ENCODE measurements around the gene THSD4. TPM values are rescaled to one million over a fixed set of nuclear protein-coding genes. Genes with fewer than 3 reads are reported as not detected.
A peak's percentile ranks its signal among the peaks of the same experiment; 100 is the strongest.

Gene THSD4
- total and polyA plus RNA-seq, 2 of the 8 experiments (the other 6 are each of a cell fraction or from before 2014, with no cell fraction given), result 2.5 to 6.2 TPM

DNA sequence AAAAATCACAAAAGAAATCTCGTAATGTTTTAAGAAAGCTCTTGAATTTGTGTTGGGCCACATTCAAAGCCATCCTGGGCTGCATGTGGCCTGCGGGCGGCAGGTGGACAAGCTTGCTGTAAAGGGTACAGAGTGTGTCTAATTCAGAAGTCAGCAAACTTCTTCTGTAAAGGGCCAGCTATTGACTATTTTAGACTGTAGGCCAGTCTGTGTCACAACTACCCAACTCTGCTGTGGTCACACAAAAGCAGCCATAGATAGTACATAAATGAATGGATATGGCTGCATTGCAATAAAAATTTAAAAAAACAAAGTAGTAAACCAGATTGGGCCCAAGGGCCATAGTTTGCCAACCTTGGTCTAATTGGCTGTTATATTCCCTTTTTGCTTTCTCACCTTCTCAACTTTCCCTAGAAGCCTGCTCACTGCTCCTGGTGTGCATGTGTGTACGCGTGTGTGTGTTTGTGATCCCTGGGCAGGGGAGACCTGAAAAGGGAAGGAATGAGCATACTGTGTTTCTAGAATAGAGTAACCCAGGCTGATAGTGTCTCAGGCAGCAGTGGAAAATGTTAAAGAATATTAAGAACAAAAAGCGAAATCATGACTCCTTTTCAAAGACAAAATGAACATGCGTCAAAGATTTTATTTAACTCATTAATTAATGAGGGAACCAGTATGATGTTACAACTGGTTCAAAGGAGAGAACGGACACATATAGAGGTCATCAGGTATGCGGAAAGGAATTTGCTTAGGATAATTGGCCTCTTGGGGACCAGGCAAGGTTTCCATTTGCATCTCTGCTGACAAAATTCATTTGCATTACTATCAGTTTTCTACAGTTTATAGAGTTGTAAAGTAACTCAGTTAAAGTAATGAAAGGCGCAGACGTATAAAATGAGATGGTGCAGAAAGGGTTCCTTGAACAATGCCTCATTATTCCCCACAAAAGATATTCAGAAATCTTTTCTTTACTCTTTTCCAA, 248.0 kb downstream of the THSD4 start:
- Histone ChIP-seq H3K4me2 (ENCODE audit: insufficient read depth in 1 of 2, low read depth in 2 of 2, low read length in 2 of 2) (peak overlapping the region; percentile 39 to 43), H3K79me2 (ENCODE audit: control insufficient read depth in 1 of 2, insufficient read depth in 2 of 2, low read length in 2 of 2) (no peaks in the 10 kb centered on the region), H4K20me1 (replicated peaks in 1 of 2; ENCODE audit: control insufficient read depth in 1 of 2, insufficient read depth in 2 of 2, low read length in 2 of 2) (no peaks in the 10 kb centered on the region), H2BK12ac (ENCODE audit: low read depth, low read length) (peak overlapping the region; percentile 92; the same call in 1 of the 2 replicates), H3K4ac (replicated peaks; ENCODE audit: insufficient read length, low read depth, low read length) (peak overlapping the region; percentile 55), H3K27me3 (replicated peaks in 1 of 4; ENCODE audit: control insufficient read depth in 3 of 4, extremely low read depth in 1 of 4, insufficient read depth in 3 of 4, low read length in 3 of 4) (no peaks in the 10 kb centered on the region), H3K27ac (ENCODE audit: low read depth, low read length) (peak overlapping the region; percentile 8; the same call in 1 of the 2 replicates), H2BK20ac (ENCODE audit: low read length) (peak overlapping the region; percentile 100), H3K56ac (replicated peaks; ENCODE audit: insufficient read length, low read depth, low read length) (peak overlapping the region; percentile 63), H4K91ac (replicated peaks; ENCODE audit: insufficient read length, low read length) (peak overlapping the region; percentile 95), H3K4me1 (replicated peaks in 1 of 4; ENCODE audit: control insufficient read depth in 3 of 4, insufficient read depth in 4 of 4, low read length in 3 of 4) (peaks cover 9 to 21% (median 17%) of the 10 kb centered on the region in 4 experiments; a peak in 5 of 7 replicates), H2BK120ac (replicated peaks; ENCODE audit: low read depth, low read length) (peak overlapping the region; percentile 96), H2BK15ac (ENCODE audit: low read length) (no peak overlapping the region), H3K9me3 (ENCODE audit: insufficient read depth in 2 of 2, low read depth in 1 of 2, low read length in 1 of 2) (no peaks in the 10 kb centered on the region), H3K36me3 (ENCODE audit: control insufficient read depth in 2 of 4, insufficient read depth in 4 of 4, low read length in 3 of 4) (no peaks in the 10 kb centered on the region), H2AK5ac (ENCODE audit: low read depth, low read length) (peak overlapping the region; percentile 98), H3K18ac (ENCODE audit: extremely low read depth, low read length) (peak overlapping the region; percentile 98), H2BK5ac (ENCODE audit: low read depth, low read length) (peak overlapping the region; percentile 95; the same call in 1 of the 2 replicates), H3K9ac (replicated peaks in 1 of 4; ENCODE audit: extremely low read depth in 1 of 4, low read depth in 3 of 4, low read length in 3 of 4) (no peak overlapping the region; a peak in 1 of 7 replicates), H3K23me2 (ENCODE audit: low read depth, low read length) (no peaks in the 10 kb centered on the region), H3K14ac (ENCODE audit: insufficient read length) (no peak overlapping the region), H4K5ac (ENCODE audit: insufficient read length, low read depth, low read length) (peak overlapping the region; percentile 68), H3K79me1 (ENCODE audit: low read depth, low read length) (no peaks in the 10 kb centered on the region), H2AFZ (ENCODE audit: low read length) (no peak overlapping the region), H3K4me3 (ENCODE audit: extremely low read depth in 1 of 4, insufficient read depth in 2 of 4, low read depth in 3 of 4, low read length in 4 of 4) (peak overlapping the region in 1 of 4 experiments; percentile 32; a peak in 1 of 8 replicates), H4K8ac (ENCODE audit: extremely low read depth, insufficient read depth, low read length) (no peak overlapping the region), H3K23ac (ENCODE audit: insufficient read length) (no peak overlapping the region)
- FAIRE-seq, result peak; percentile 66
- 22% methylated on average over 10 of the region's 11 CpGs; no CpG with 5 or more reads in 1 of the 2 experiments for WGBS, 2 experiments (ENCODE audit: extremely low coverage in 1 of 2, insufficient coverage in 1 of 2, insufficient read length in 1 of 2, insufficient replicate concordance in 2 of 2, low coverage in 1 of 2, low lambda C conversion rate in 2 of 2, missing lambda C conversion rate in 1 of 2)
- CTCF ChIA-PET (ENCODE audit: partially characterized antibody), result interaction anchor here (0.6 to 1.5 kb wide), 6 partner anchors 11 to 1237 kb away, joined by 3 to 4 read pairs (median 3); no protein-coding TSS in a partner anchor
- POLR2A ChIA-PET (ENCODE audit: partially characterized antibody), result interaction anchor here (0.9 to 1.5 kb wide), 3 partner anchors 9 to 15 kb away, joined by 3 to 6 read pairs (median 3); no protein-coding TSS in a partner anchor
- no peak for DNase-seq (ENCODE audit: low read depth in 1 of 2, low spot score in 2 of 2)
- TF ChIP-seq RAD21 (IDR thresholded peaks at IDR 0.05 in 1 of 2, conservative IDR thresholded peaks at IDR 0.05 in 1 of 2; ENCODE audit: low read depth in 2 of 2, low read length in 2 of 2), result no peak
- no peak for TF ChIP-seq RBBP5 (IDR thresholded peaks at IDR 0.05; ENCODE audit: borderline replicate concordance, low read depth, low read length)
- TF ChIP-seq HDAC6 (IDR thresholded peaks at IDR 0.05; ENCODE audit: low read depth, low read length), result no peak
- no peak for TF ChIP-seq SRF (IDR thresholded peaks at IDR 0.05; ENCODE audit: low read depth, low read length)
- TF ChIP-seq CHD1 (IDR thresholded peaks at IDR 0.05; ENCODE audit: low read depth, low read length), result no peak
- TF ChIP-seq CBX5 (IDR thresholded peaks at IDR 0.05; ENCODE audit: low read depth, low read length), result no peak
- TF ChIP-seq SUZ12 (IDR thresholded peaks at IDR 0.05; ENCODE audit: low read length), result no peak
- no peak for TF ChIP-seq RFX5 (IDR thresholded peaks at IDR 0.05; ENCODE audit: borderline replicate concordance, low read depth, low read length)

Data from H1 (cell line).